ENCODE results near the gene DDX17. TPM values are rescaled to one million over a fixed set of nuclear protein-coding genes. Genes with fewer than 3 reads are reported as not detected.
A peak's percentile ranks its signal among the peaks of the same experiment; 100 is the strongest.

DDX17 gene
- total and polyA plus RNA-seq, 9 of the 15 experiments (the other 6 are each of a cell fraction or from before 2014, with no cell fraction given): 17.6 to 421 (median 189) TPM

DNA sequence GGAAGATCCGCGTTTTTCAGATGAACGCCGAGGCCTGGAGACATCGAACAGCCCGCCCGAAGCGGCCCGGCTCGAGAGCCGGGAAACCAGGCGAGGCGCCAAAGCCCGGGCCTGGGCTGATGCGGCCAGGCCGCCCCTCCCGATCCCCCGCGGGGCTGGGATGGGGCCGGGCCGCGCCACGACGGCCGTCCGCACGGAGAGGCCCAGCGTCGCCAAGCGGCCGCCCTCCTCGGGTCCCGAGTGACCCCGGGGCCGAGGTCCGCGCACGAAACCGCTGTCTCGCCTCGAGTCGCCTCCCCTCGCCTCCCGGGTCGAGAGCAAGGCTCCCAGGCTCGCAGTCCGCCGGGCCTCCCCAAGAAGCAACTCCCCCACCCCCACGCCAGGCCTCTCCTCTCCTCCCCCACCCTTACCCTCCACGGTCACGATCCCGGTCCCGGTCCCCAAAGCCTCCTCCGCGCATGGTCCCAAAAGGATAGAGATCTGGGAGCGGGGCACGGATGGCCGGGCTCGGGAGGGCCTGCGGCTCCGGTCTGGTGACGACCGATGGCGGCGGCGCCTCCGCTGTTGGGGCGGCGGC is 482 bp downstream of the DDX17 start:
- Histone ChIP-seq H3K27ac (ENCODE audit: extremely low read depth, low read depth, low read length) (peak overlapping the region; percentile 96), H3K79me2 (ENCODE audit: control insufficient read depth, insufficient read depth, low read length) (peaks cover 54% of the 10 kb centered on the region), H3K27me3 (ENCODE audit: control insufficient read depth in 2 of 2, insufficient read depth in 2 of 2, low read length in 2 of 2) (no peaks in the 10 kb centered on the region), H3K9me1 (ENCODE audit: control insufficient read depth, insufficient read depth, low read length) (no peaks in the 10 kb centered on the region), H3K4me1 (replicated peaks in 1 of 2; ENCODE audit: control insufficient read depth in 2 of 2, insufficient read depth in 2 of 2, low read length in 2 of 2) (peaks cover 12 to 26% of the 10 kb centered on the region in 2 experiments), H2AFZ (ENCODE audit: low read depth, low read length) (peak overlapping the region; percentile 80), H3K9me3 (replicated peaks; ENCODE audit: control insufficient read depth, insufficient read depth, low read depth, low read length) (no peaks in the 10 kb centered on the region), H3K36me3 (ENCODE audit: control insufficient read depth, insufficient read depth, low read length) (peaks cover 39% of the 10 kb centered on the region), H3K4me2 (ENCODE audit: insufficient read depth, low read length) (peak overlapping the region; percentile 92), H3K4me3 (peak overlapping the region; percentile 90), H3K9ac (ENCODE audit: insufficient read depth in 1 of 2, low read depth in 2 of 2, low read length in 2 of 2) (peak overlapping the region; percentile 99 to 100), H4K20me1 (replicated peaks; ENCODE audit: control insufficient read depth, insufficient read depth, low read length) (no peaks in the 10 kb centered on the region; the same call in 1 of the 2 replicates)
- ChIA-PET CTCF (ENCODE audit: low intra/inter-chr PET ratio) (interaction anchor here (0.9 kb wide), 1 partner anchor 9 kb away, joined by 5 read pairs; no protein-coding TSS in a partner anchor), POLR2A (no interaction called here)
- in situ Hi-C loops (cut with MboI) (no loop called here), intact Hi-C loops (cut with micrococcal nuclease) (no loop called here)
- no TSS peak for BruUV-seq (replicated peaks)
- FAIRE-seq: no peak
- peak; percentile 69 for ATAC-seq
- 1% methylated on average over 32 of the region's 69 CpGs for WGBS (ENCODE audit: insufficient coverage, low coverage, missing lambda C conversion rate)
- peak; percentile 58 to 81 (median 73) for DNase-seq (ENCODE audit: extremely low read depth in 1 of 4, low spot score in 3 of 4)
- TF ChIP-seq SP1 (CRISPR knock-in tag; IDR thresholded peaks at IDR 0.05) (no peak), RFX5 (IDR thresholded peaks at IDR 0.05; ENCODE audit: low read depth, low read length) (no peak), PCBP1 (IDR thresholded peaks at IDR 0.05; ENCODE audit: low read depth, low read length, poor library complexity, severe bottlenecking) (peak; percentile 96), ELF4 (CRISPR knock-in tag; IDR thresholded peaks at IDR 0.05) (no peak), GTF2A2 (tag; IDR thresholded peaks at IDR 0.05) (0 out of 2 replicates have a peak, but pooled peaks have one; percentile 30), ZFX (CRISPR knock-in tag; IDR thresholded peaks at IDR 0.05) (peak; percentile 88), ILF3 (IDR thresholded peaks at IDR 0.05; ENCODE audit: borderline replicate concordance) (0 out of 2 replicates have a peak, but pooled peaks have one; percentile 48), RBM22 (IDR thresholded peaks at IDR 0.05; ENCODE audit: low read depth, low read length, poor library complexity, severe bottlenecking) (peak; percentile 83), ZC3H8 (IDR thresholded peaks at IDR 0.05) (no peak), RBFOX2 (IDR thresholded peaks at IDR 0.05; ENCODE audit: low read depth, low read length) (0 out of 2 replicates have a peak, but pooled peaks have one; percentile 75), CCNT2 (IDR thresholded peaks at IDR 0.05; ENCODE audit: borderline replicate concordance, extremely low read depth, insufficient read length, low read depth, low read length) (peak; percentile 50), PRPF4 (IDR thresholded peaks at IDR 0.05; ENCODE audit: insufficient read depth, low read depth, low read length, poor library complexity, severe bottlenecking) (peak; percentile 77)
- TF ChIP-seq, protein P1, sequence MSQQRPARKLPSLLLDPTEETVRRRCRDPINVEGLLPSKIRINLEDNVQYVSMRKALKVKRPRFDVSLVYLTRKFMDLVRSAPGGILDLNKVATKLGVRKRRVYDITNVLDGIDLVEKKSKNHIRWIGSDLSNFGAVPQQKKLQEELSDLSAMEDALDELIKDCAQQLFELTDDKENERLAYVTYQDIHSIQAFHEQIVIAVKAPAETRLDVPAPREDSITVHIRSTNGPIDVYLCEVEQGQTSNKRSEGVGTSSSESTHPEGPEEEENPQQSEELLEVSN (IDR thresholded peaks at IDR 0.05; ENCODE audit: borderline replicate concordance in 1 of 2, extremely low read depth in 1 of 2, insufficient read depth in 1 of 2, insufficient read length in 1 of 2, low read depth in 1 of 2, low read length in 1 of 2, poor library complexity in 1 of 2, severe bottlenecking in 1 of 2): peak in 1 of 2 experiments; percentile 20
- TF ChIP-seq, protein P2, sequence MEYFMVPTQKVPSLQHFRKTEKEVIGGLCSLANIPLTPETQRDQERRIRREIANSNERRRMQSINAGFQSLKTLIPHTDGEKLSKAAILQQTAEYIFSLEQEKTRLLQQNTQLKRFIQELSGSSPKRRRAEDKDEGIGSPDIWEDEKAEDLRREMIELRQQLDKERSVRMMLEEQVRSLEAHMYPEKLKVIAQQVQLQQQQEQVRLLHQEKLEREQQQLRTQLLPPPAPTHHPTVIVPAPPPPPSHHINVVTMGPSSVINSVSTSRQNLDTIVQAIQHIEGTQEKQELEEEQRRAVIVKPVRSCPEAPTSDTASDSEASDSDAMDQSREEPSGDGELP (CRISPR knock-in tag; IDR thresholded peaks at IDR 0.05; ENCODE audit: borderline replicate concordance): peak; percentile 22; the same call in 1 of the 2 replicates
- TF ChIP-seq, protein P3, sequence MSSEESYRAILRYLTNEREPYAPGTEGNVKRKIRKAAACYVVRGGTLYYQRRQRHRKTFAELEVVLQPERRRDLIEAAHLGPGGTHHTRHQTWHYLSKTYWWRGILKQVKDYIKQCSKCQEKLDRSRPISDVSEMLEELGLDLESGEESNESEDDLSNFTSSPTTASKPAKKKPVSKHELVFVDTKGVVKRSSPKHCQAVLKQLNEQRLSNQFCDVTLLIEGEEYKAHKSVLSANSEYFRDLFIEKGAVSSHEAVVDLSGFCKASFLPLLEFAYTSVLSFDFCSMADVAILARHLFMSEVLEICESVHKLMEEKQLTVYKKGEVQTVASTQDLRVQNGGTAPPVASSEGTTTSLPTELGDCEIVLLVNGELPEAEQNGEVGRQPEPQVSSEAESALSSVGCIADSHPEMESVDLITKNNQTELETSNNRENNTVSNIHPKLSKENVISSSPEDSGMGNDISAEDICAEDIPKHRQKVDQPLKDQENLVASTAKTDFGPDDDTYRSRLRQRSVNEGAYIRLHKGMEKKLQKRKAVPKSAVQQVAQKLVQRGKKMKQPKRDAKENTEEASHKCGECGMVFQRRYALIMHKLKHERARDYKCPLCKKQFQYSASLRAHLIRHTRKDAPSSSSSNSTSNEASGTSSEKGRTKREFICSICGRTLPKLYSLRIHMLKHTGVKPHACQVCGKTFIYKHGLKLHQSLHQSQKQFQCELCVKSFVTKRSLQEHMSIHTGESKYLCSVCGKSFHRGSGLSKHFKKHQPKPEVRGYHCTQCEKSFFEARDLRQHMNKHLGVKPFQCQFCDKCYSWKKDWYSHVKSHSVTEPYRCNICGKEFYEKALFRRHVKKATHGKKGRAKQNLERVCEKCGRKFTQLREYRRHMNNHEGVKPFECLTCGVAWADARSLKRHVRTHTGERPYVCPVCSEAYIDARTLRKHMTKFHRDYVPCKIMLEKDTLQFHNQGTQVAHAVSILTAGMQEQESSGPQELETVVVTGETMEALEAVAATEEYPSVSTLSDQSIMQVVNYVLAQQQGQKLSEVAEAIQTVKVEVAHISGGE (CRISPR knock-in tag; IDR thresholded peaks at IDR 0.05): peak in 1 of 3 experiments; percentile 25; a peak in 1 of 6 replicates
